PFSK-1 (cell line): Measurements from ENCODE around the gene ADAMTSL1.

Experiments used
- POLR2AphosphoS5 ChIP-seq: IDR thresholded peaks from 2 replicates; pipeline ENCODE4 v1.6.1; 2012; ENCODE audit warnings: low read depth, mild to moderate bottlenecking, control low read depth, low read length, moderate library complexity
- TF ChIP-seq, protein P1 (sequence below), 2 experiments: IDR thresholded peaks; 2 replicates each; pipeline versions ENCODE4 v1.6.1 to v1.8.0; 2011 to 2012; ENCODE audit warnings: low read depth in 2 of 2, low read length in 2 of 2, control low read depth in 1 of 2, inconsistent platforms in 1 of 2, mild to moderate bottlenecking in 1 of 2, moderate library complexity in 1 of 2; ENCODE audit not compliant: insufficient read depth in 1 of 2

GRCh38 chr9:18548456-18548855 lies 74.5 kb downstream of the ADAMTSL1 start:
- TF ChIP-seq POLR2AphosphoS5 = no peak
- TF ChIP-seq, protein P1, sequence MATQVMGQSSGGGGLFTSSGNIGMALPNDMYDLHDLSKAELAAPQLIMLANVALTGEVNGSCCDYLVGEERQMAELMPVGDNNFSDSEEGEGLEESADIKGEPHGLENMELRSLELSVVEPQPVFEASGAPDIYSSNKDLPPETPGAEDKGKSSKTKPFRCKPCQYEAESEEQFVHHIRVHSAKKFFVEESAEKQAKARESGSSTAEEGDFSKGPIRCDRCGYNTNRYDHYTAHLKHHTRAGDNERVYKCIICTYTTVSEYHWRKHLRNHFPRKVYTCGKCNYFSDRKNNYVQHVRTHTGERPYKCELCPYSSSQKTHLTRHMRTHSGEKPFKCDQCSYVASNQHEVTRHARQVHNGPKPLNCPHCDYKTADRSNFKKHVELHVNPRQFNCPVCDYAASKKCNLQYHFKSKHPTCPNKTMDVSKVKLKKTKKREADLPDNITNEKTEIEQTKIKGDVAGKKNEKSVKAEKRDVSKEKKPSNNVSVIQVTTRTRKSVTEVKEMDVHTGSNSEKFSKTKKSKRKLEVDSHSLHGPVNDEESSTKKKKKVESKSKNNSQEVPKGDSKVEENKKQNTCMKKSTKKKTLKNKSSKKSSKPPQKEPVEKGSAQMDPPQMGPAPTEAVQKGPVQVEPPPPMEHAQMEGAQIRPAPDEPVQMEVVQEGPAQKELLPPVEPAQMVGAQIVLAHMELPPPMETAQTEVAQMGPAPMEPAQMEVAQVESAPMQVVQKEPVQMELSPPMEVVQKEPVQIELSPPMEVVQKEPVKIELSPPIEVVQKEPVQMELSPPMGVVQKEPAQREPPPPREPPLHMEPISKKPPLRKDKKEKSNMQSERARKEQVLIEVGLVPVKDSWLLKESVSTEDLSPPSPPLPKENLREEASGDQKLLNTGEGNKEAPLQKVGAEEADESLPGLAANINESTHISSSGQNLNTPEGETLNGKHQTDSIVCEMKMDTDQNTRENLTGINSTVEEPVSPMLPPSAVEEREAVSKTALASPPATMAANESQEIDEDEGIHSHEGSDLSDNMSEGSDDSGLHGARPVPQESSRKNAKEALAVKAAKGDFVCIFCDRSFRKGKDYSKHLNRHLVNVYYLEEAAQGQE (IDR thresholded peaks at IDR 0.05; ENCODE audit: insufficient read depth in 1 of 2, low read depth in 2 of 2, low read length in 2 of 2) = no peak
